Stimulated activated CD4-positive, alpha-beta T cell treated with anti-CD3 and anti-CD28 coated beads, Interleukin-1b, Interleukin-23, amount 100 ng/mL, for 24 hours (primary cell): ENCODE results near the gene SYNE1.
"Not testable (repeated sequence)": the region's sequence is repeated elsewhere in the genome, so short reads cannot be mapped to it uniquely, and the experiment has no call there.

ENCODE experiments used
- DNase-seq, 4 experiments: peaks; one replicate each; pipeline ENCODE4 v3.0.0-alpha.2; 2020; ENCODE audit warnings: low read depth in 4 of 4, low spot score in 1 of 4

SYNE1 gene

DNA sequence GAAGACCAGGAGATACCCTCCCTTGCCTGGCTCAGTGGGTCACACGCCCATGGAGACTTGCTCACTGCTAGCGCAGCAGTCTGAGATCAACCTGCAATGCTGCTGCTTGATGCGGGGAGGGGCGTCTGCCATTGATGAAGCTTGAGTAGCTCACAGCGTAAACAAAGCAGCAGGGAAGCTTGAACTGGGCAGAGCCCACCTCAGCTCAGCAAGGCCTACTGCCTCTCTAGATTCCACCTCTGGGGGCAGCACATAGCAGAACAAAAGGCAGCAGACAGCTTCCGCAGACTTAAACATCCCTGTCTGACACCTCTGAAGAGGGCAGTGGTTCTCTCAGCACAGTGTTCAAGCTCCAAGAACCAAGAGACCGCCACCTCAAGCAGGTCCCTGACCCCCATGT lies 558.4 kb downstream of the SYNE1 start:
- DNase-seq = no peak

DNA sequence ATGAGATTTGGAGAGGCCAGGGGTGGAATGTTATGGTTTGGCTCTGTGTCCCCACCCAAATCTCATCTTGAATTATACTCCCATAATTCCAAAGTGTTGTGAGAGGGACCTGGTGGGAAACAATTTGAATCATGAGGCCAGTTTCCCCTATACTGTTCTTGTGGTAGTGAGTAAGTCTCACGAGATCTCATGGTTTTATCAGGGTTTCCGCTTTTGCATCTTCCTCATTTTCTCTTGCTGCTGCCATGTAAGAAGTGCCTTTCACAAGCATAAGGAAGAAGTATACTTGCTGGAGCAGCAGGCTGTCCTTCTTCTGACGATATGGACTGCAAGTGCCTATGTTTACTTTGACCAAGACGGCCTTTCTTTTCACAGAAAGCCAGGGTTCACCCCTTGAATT lies 559.2 kb downstream of the SYNE1 start:
- no peak for DNase-seq

DNA sequence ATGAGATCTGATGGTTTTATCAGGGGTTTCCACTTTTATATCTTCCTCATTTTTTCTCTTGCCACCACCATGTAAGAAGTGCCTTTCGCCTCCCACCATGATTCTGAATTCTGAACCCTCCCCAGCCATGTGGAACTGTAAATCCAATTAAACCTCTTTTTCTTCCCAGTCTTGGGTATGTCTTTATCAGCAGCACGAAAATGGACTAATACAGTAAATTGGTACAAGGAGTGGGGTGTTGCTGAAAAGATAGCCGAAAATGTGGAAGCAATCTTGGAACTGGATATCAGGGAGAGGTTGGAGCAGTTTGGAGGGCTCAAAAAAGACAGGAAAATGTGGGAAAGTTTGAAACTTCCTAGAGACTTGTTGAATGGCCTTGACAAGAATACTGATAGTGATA lies 560.9 kb downstream of the SYNE1 start:
- not testable (repeated sequence) for DNase-seq

DNA sequence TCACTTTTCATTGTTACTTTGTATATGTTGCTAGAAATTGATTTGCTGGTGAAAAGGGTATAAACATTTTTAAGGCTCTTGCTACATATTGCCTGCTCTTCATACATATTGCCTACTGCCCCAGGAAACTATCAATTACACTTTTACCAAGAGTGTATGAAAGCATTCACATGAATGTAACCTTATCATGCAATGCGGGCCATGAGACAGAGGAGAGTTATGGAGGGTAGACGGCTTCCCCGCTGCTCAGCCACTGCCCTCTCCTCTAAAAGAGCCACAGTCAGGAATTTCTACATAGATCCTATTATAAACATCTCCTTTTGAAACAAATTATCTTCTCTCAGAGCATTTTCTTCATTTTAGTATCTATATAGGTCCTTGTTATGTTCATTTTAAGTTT lies 565.3 kb downstream of the SYNE1 start:
- no peak for DNase-seq
